ENCODE data around the gene MDH1B.

DNA sequence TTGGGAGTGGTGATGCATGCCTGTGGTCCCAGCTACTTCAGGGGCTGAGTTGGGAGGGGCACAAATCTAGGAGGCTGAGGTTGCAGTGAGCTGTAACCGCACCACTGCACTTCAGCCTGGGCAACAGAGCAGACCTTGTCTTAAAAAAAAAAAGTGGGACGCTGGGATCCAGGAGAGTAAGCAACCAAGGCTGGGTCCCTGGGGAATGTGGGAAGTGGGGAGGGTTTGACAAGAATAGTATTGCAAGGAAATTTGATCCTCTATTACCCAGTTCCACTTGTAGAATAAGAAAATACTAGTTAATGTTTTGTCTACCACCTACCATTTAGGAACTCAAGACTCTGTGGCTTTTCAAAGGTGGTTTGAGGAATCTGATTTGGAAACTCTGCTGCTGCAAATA is 25.9 kb downstream of the MDH1B start:
- TF ChIP-seq, protein P1, sequence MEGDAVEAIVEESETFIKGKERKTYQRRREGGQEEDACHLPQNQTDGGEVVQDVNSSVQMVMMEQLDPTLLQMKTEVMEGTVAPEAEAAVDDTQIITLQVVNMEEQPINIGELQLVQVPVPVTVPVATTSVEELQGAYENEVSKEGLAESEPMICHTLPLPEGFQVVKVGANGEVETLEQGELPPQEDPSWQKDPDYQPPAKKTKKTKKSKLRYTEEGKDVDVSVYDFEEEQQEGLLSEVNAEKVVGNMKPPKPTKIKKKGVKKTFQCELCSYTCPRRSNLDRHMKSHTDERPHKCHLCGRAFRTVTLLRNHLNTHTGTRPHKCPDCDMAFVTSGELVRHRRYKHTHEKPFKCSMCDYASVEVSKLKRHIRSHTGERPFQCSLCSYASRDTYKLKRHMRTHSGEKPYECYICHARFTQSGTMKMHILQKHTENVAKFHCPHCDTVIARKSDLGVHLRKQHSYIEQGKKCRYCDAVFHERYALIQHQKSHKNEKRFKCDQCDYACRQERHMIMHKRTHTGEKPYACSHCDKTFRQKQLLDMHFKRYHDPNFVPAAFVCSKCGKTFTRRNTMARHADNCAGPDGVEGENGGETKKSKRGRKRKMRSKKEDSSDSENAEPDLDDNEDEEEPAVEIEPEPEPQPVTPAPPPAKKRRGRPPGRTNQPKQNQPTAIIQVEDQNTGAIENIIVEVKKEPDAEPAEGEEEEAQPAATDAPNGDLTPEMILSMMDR (IDR thresholded peaks at IDR 0.05 in 2 of 3, conservative IDR thresholded peaks at IDR 0.05 in 1 of 3; ENCODE audit: borderline replicate concordance in 1 of 3, insufficient read depth in 1 of 3, low read depth in 2 of 3, low read length in 2 of 3) = no peak
- TF ChIP-seq EZH2 (IDR thresholded peaks at IDR 0.05) = no peak
- no peak for TF ChIP-seq YY1 (IDR thresholded peaks at IDR 0.05; ENCODE audit: extremely low read depth, insufficient replicate concordance, low read depth, low read length)
- TF ChIP-seq MAX (IDR thresholded peaks at IDR 0.05) = no peak
- TF ChIP-seq, protein P2, sequence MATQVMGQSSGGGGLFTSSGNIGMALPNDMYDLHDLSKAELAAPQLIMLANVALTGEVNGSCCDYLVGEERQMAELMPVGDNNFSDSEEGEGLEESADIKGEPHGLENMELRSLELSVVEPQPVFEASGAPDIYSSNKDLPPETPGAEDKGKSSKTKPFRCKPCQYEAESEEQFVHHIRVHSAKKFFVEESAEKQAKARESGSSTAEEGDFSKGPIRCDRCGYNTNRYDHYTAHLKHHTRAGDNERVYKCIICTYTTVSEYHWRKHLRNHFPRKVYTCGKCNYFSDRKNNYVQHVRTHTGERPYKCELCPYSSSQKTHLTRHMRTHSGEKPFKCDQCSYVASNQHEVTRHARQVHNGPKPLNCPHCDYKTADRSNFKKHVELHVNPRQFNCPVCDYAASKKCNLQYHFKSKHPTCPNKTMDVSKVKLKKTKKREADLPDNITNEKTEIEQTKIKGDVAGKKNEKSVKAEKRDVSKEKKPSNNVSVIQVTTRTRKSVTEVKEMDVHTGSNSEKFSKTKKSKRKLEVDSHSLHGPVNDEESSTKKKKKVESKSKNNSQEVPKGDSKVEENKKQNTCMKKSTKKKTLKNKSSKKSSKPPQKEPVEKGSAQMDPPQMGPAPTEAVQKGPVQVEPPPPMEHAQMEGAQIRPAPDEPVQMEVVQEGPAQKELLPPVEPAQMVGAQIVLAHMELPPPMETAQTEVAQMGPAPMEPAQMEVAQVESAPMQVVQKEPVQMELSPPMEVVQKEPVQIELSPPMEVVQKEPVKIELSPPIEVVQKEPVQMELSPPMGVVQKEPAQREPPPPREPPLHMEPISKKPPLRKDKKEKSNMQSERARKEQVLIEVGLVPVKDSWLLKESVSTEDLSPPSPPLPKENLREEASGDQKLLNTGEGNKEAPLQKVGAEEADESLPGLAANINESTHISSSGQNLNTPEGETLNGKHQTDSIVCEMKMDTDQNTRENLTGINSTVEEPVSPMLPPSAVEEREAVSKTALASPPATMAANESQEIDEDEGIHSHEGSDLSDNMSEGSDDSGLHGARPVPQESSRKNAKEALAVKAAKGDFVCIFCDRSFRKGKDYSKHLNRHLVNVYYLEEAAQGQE (IDR thresholded peaks at IDR 0.05; ENCODE audit: low read depth) = no peak
- no peak for TF ChIP-seq POLR2AphosphoS5 (IDR thresholded peaks at IDR 0.05; ENCODE audit: low read depth, low read length)
- TF ChIP-seq CBX3 (IDR thresholded peaks at IDR 0.05; ENCODE audit: low read depth) = no peak
- TF ChIP-seq EZH2phosphoT487 (IDR thresholded peaks at IDR 0.05; ENCODE audit: borderline replicate concordance) = no peak
- TF ChIP-seq RAD21 (IDR thresholded peaks at IDR 0.05; ENCODE audit: low read depth) = no peak
- TF ChIP-seq ELF1 (IDR thresholded peaks at IDR 0.05; ENCODE audit: borderline replicate concordance, low read depth) = no peak
- TF ChIP-seq POLR2A (IDR thresholded peaks at IDR 0.05; ENCODE audit: borderline replicate concordance, extremely low read depth, insufficient read depth, insufficient read length) = no peak
- TF ChIP-seq SIN3A (IDR thresholded peaks at IDR 0.05; ENCODE audit: low read depth) = no peak
- TF ChIP-seq SP1 (IDR thresholded peaks at IDR 0.05; ENCODE audit: low read depth) = no peak
